GM19099 (cell line): ENCODE measurements around the gene TADA2A.

ENCODE experiments used
- POLR2A ChIP-seq: IDR thresholded peaks from 3 replicates; pipeline ENCODE4 v1.6.1; 2011; ENCODE audit warnings: low read depth; ENCODE audit not compliant: insufficient read length; ENCODE audit errors: extremely low read depth

The TADA2A gene

DNA sequence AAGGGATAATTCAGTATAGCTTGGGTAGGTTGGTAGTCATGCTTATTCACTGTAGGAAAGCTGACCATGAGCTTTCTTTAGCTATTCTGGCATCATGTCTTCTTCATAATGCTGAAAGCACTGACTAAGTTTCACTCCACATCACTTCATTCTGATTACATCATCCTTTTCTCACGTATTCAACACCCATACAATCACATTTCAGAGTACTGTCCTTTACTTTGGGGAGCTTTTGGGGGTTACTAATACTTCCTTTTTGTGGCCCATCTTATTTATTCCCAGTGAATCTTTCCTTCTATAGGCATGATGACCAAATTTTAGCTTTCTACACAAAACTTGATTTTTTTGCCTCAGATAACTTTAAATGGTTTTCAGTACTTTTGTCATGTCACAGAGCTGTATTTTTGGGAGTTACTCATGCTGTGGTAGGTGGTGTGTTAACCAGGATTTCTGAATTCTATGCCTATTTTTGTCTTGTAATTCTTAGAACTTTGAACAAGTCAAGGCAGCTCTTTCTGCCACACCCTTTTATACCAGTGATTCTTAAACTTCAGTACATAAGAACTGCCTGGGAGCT lies 23.5 kb downstream of the TADA2A start:
- TF ChIP-seq POLR2A, result no peak

GRCh38 chr17:37432671-37433070 lies 26.0 kb downstream of the TADA2A start:
- TF ChIP-seq POLR2A, result no peak

GRCh38 chr17:37438141-37438540 lies 31.5 kb downstream of the TADA2A start:
- TF ChIP-seq POLR2A, result no peak

DNA sequence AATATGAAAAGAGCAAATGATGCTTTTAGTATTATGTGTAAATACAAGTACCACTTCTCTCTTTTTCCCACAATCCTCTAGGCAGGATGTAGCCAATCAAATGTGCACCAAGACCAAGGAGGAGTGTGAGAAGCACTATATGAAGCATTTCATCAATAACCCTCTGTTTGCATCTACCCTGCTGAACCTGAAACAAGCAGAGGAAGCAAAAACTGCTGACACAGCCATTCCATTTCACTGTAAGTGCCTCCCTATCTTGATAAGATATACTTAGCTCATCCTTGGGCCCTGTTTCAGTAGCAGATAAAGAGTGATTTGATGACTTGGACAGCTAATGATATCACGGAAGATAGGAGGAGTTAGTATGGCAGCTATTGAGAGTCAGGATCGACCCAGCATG lies 33.7 kb downstream of the TADA2A start:
- no peak for TF ChIP-seq POLR2A

DNA sequence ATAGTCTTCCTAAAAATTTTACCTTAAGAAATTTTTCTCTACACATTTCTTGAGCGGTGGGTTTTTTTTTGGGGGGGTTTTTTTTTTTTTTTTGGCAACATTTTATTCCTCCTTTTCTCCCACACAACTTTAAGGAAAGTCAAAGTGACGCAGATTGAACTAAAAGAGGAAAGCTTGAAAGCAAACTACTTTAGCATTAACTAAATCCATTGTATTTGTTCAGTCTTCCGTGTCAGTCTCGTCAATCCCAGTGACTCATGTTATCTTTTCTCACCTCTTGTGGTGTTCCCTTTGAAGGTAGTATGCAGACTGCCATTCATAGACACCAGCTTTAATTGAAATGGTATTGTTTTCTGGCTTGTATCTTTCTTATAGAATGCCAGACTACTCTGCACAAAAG lies 39.3 kb downstream of the TADA2A start:
- no peak for TF ChIP-seq POLR2A

- TF ChIP-seq POLR2A, result no peak
These were observed 41.0 kb downstream of the TADA2A start for GRCh38 chr17:37447641-37448040.

DNA sequence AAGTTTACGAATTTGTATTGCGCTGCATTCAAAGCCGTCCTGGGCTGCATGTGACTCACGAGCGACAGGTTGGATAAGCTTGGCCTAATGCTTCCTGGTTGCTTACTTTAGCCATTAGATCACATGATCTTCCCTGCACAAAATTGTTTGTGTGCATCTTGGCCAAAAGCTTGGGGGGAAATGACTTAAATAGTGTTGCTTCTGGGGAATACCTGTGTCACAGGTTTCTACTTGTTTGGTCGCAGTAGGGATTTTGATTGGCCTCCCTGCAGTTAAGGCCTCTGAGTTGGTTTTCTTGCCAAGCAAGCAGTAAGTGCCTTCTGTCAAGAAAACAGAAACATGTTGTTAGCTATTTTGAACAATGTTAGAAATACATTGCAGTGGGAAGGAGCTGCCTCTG lies 43.4 kb downstream of the TADA2A start:
- TF ChIP-seq POLR2A, result no peak

DNA sequence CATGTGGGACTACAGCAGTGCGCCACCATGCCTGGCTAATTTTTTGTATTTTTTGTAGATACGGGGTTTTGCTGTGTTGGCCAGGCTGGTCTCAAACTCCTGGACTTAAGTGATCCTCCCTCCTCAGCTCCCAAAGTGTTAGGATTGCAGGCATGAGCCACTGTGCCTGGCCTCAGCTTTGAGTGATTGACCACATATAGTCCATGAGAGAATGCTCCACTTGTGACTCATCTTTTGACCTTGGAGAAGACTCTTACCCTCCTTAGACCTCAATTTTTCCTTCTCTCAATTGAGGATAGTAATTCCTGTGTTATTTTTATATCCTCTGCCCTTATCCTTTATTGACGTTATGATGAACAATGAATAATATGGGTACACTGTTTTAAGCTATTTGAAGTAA lies 52.1 kb downstream of the TADA2A start:
- TF ChIP-seq POLR2A, result no peak

- TF ChIP-seq POLR2A, result no peak
These were observed 55.0 kb downstream of the TADA2A start for GRCh38 chr17:37461668-37462067.

DNA sequence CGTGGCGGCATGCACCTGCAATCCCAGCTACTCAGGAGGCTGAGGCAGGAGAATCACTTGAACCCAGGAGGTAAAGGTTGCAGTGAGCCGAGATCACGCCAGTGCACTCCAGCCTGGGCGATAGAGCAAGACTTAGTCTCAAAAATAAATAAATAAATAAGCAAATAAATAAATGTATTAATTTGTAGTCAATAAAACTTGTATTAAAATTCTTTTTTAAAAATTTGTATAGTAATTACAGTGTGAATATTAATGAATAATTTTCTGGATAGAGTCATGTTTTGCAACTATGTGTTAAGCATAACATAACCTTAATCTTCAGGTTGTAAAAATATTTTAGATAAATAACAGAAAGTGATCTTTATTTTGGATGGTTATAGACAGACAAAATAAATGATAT lies 55.8 kb downstream of the TADA2A start:
- no peak for TF ChIP-seq POLR2A

GRCh38 chr17:37463039-37463438 lies 56.4 kb downstream of the TADA2A start:
- no peak for TF ChIP-seq POLR2A

- no peak for TF ChIP-seq POLR2A
These were observed 58.5 kb downstream of the TADA2A start for GRCh38 chr17:37465069-37465616.

DNA sequence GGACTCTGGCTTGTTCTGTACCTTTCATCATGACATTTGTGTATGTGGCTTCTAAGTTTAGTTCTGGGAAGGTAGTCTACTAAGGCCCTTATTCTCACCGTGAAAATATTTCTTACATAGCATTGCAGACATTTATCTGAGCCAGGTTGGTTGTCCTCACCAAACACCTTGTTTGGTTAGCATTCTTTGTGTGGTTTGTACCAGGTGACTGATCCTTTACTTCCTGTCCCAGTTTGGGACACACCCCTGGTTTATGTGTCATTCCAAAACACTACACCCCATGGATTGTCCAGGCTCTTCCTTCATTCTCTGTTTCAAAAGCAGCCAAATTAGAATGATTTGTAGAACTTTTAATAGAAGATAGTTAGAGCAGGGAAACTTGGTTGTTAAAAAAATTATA lies 59.8 kb downstream of the TADA2A start:
- TF ChIP-seq POLR2A, result no peak

DNA sequence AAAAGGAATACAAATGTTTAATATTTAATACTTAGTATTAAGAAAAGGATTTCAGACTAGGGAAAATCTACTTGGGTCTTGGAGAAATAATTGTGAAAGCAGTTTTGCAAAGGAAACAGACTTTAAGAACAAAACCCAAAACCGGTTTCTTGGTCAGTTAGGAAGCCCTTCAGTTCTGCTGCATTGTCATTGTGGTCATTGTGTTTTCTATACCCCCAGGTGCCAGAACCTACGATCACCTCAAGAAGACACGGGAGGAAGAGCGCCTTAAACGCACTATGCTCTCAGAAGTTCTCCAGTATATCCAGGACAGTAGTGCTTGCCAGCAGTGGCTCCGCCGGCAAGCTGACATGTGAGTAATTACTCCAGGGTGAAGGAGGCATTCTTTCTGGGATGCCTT lies 63.5 kb downstream of the TADA2A start:
- TF ChIP-seq POLR2A, result no peak

GRCh38 chr17:37475731-37476420 lies 69.2 kb downstream of the TADA2A start:
- no peak for TF ChIP-seq POLR2A

DNA sequence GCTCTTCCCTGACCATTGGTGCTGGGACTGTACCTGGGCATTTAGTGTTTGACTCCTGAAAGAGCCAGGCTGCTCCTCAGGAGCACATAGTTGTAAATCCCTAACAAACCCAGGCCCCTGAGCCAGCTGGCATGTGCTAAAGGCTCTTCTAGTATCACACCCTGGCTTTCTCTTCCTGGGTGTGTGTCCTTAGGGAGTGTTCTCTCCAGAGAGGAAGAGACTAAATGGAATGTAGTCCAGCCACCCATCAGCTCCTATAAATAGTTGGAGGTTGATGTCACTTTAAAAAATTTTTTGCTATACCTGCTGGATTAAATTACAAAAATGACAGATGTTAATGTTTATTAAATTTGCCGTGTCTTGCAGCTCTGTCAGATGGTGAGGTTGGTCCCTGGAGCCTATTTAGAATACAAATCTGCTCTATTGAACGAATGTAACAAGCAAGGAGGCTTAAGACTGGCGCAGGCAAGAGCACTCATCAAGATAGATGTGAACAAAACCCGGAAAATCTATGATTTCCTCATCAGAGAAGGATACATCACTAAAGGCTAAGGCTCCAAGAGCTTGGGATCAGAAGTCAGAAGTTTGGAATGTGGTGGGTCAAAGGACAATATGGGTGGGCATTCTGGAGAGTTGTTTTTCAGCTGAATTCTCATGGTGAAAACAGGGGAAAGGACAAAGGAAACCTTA lies 69.9 kb downstream of the TADA2A start:
- TF ChIP-seq POLR2A, result no peak

DNA sequence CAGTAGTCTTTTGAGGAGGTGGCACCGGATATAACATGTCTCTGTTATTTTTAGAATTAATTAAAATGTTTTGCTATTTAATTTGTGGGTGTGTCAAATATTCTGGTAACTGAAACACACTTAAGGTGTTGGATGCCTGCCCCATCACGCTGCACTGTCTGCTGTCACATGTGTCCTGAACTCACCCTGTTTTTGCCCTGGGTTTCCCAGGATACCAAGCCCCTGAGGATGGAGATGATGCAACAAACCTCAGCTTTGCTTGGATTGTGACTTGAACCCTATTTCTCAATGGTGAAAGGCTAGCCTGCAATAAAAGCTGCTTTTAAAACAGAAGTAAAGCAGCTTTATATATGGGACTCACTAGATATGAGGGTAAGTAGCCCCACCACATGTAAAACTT lies 71.5 kb downstream of the TADA2A start:
- no peak for TF ChIP-seq POLR2A

GRCh38 chr17:37479025-37479424 lies 72.3 kb downstream of the TADA2A start:
- no peak for TF ChIP-seq POLR2A
